Lower lobe of right lung (tissue), 2 donors: Measurements from ENCODE around the gene COTL1. TPM values are rescaled to one million over a fixed set of nuclear protein-coding genes. Genes with fewer than 3 reads are reported as not detected.

Experiments
- ATAC-seq, 2 donors: fragments of 200-7000 bp; cut with Tn5 transposase; one replicate each; pipeline ENCODE4 v1.9.1; 2020 to 2022; ENCODE audit warnings: mild to moderate bottlenecking in 2 of 2, moderate library complexity in 2 of 2
- DNase-seq: peaks from one replicate; pipeline ENCODE4 v3.0.0-alpha.2; 2020
- H3K27ac ChIP-seq: fragments of 200-600 bp; one replicate; pipeline ENCODE4 v1.8.0; 2022
- H3K27me3 ChIP-seq: fragments of 200-600 bp; one replicate; pipeline ENCODE4 v1.8.0; 2022; ENCODE audit warnings: low read depth
- H3K36me3 ChIP-seq: fragments of 200-600 bp; one replicate; pipeline ENCODE4 v1.8.0; 2022; ENCODE audit warnings: mild to moderate bottlenecking
- H3K4me1 ChIP-seq: fragments of 200-600 bp; one replicate; pipeline ENCODE4 v1.8.0; 2022
- H3K4me3 ChIP-seq: fragments of 200-600 bp; one replicate; pipeline ENCODE4 v1.8.0; 2022; ENCODE audit warnings: mild to moderate bottlenecking
- H3K9me3 ChIP-seq: fragments of 200-600 bp; one replicate; pipeline ENCODE4 v1.8.0; 2022
- CTCF ChIP-seq: fragments of 200-600 bp; IDR thresholded peaks from one replicate; pipeline ENCODE4 v1.8.0; 2022; ENCODE audit warnings: antibody characterized with exemption, mild to moderate bottlenecking
- intact Hi-C: fragments of 100-400 bp; cut with DNase I; formaldehyde crosslinking; loops from one replicate; pipeline ENCODE4 v1.11.0; 2022
- total RNA-seq: library from RNA; stranded (reverse); fragmentation: NEBNext Ultra II Directional; extraction: Animal tissue kit (Norgen Biotek cat#: 25700); gene quantifications from one replicate; pipeline ENCODE4 v1.2.1, GENCODE V29; 2021
- donor health status: DM: no; HTN: yes; CAD: no; lungs with severe emphysema.

Gene COTL1
- total RNA-seq, 1 donor from 2014 or later = 221 TPM

DNA sequence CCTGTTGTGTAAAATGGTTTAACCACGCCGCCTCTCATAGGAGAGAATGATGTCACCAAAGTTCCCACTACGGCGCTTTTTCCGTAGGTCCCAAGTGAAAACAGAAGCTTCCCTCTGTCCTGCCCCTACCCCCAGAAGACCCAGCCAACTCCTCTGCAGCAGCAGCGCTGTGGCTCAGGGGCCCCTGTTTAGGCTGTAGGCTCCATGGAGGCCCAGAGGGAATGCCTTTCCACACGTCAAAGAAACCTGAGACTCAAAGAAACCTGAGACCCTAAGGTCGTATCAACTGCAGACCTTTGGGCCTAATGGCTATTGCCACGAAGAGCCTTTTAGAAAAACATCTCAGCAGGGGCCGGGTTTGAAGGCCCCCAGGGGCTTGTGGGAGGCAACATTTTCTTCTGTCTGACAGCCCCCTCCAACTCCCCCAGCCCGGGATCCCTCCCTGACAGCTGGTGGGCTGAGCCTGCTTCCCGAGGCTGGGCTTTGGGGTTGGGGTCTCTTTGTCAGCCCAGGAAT lies 70.3 kb downstream of the COTL1 start:
- TF ChIP-seq CTCF = no peak

GRCh38 chr16:84546669-84547545 lies 71.0 kb downstream of the COTL1 start:
- Histone ChIP-seq H3K4me3 (no peak overlapping the region), H3K27me3 (no peaks in the 10 kb centered on the region), H3K9me3 (no peaks in the 10 kb centered on the region), H3K4me1 (no peaks in the 10 kb centered on the region), H3K36me3 (no peaks in the 10 kb centered on the region), H3K27ac (no peak overlapping the region)
- intact Hi-C loops = no loop called here
- DNase-seq (peak; percentile 13), ATAC-seq (no peak)
- TF ChIP-seq CTCF = no peak

More for the DNA sequence above, 70.3 kb downstream of the COTL1 start:
- peak; percentile 13 for DNase-seq
- Histone ChIP-seq H3K27me3 (no peaks in the 10 kb centered on the region), H3K9me3 (no peaks in the 10 kb centered on the region), H3K36me3 (no peaks in the 10 kb centered on the region), H3K4me1 (no peaks in the 10 kb centered on the region), H3K27ac (no peak overlapping the region), H3K4me3 (no peak overlapping the region)
- intact Hi-C loops = no loop called here
- ATAC-seq = no peak

DNA sequence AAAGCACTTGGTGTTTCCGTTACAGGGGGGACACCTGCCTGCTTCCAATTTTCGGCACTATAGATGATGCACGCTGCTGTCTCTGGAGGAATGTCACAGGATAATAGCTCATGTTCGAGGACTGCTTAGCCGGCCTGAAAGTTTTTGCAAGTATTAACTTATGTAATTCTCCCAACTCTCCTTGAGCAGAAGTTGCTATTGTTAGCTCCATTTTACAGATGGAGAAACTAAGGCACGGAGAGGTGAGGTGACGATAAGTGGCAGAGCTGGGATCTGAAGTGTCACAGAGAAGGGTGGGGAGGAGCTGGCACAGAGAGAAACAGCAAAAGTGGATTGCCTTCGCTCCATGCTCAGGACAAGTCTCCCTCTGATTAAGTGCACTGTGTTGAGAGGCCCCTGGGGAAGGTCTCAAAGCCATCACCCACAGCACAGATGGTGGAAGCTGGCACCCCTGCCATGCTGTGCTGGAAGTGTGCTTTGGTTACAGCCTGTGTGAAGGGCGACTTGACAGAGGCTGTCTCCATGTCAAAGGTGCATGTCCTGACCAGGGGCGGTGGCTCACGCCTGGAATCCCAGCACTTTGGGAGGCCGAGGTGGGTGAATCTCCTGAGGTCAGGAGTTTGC lies 72.7 kb downstream of the COTL1 start:
- no peak for ATAC-seq
- H3K4me1 ChIP-seq = no peaks in the 10 kb centered on the region
- no peaks in the 10 kb centered on the region for H3K36me3 ChIP-seq
- TF ChIP-seq CTCF = no peak
- DNase-seq = no peak
- no peak overlapping the region for H3K27ac ChIP-seq
- H3K4me3 ChIP-seq = no peak overlapping the region
- H3K27me3 ChIP-seq = no peaks in the 10 kb centered on the region
- no peaks in the 10 kb centered on the region for H3K9me3 ChIP-seq
- intact Hi-C loops = no loop called here

DNA sequence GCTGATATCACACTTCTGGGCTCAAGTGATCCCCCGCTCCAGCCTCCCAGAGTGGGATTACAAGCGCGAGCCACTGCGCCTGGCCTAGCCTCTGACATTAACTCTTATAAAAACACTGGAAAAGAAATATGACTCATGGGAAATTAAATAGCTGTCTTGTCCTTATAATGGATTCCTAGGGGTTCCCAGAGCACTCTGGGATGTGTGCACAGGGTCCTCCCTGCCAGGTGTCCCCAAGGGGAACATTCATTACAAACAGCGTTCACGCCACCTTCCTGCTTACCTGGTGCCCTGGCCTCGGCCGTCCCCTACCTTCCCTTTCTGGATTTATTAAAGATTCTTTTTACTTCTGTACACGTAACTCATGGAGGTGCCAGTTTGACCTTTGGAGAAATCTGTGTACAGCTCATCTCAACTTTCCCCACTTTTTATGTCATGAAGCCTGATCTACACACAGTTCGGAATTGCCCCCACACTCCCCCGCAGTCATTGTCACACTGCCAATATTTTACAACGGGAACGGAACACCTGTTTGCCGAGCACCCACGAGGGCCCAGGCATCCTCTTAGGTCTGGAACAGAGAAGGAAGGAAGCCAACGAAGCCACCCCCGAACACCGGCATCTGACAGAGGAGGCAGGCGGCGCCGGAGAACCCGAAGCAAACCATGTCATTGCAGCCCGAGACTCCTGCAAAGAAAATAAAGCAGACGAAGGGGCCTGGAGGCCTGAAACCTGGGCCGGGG lies 73.7 kb downstream of the COTL1 start:
- H3K27ac ChIP-seq = no peak overlapping the region
- no peak overlapping the region for H3K4me3 ChIP-seq
- no peak for TF ChIP-seq CTCF
- H3K36me3 ChIP-seq = no peaks in the 10 kb centered on the region
- H3K27me3 ChIP-seq = no peaks in the 10 kb centered on the region
- ATAC-seq (no peak), DNase-seq (no peak)
- H3K4me1 ChIP-seq = no peaks in the 10 kb centered on the region
- intact Hi-C loops = no loop called here
- no peaks in the 10 kb centered on the region for H3K9me3 ChIP-seq

GRCh38 chr16:84543253-84543652 lies 74.6 kb downstream of the COTL1 start:
- ATAC-seq = no peak
- H3K36me3 ChIP-seq = no peaks in the 10 kb centered on the region
- no peaks in the 10 kb centered on the region for H3K9me3 ChIP-seq
- intact Hi-C loops = no loop called here
- no peak overlapping the region for H3K4me3 ChIP-seq
- TF ChIP-seq CTCF = no peak
- H3K27me3 ChIP-seq = no peaks in the 10 kb centered on the region
- DNase-seq = no peak
- H3K27ac ChIP-seq = no peak overlapping the region
- H3K4me1 ChIP-seq = no peaks in the 10 kb centered on the region
